GM21717 (cell line): ENCODE results near the gene GALNT3.

Experiments
- ATAC-seq: cut with Tn5 transposase; IDR thresholded peaks from one replicate; pipeline ENCODE4 v1.9.1; 2021; ENCODE audit warnings: mild to moderate bottlenecking, moderate library complexity; ENCODE audit not compliant: unreplicated experiment

GALNT3 gene

DNA sequence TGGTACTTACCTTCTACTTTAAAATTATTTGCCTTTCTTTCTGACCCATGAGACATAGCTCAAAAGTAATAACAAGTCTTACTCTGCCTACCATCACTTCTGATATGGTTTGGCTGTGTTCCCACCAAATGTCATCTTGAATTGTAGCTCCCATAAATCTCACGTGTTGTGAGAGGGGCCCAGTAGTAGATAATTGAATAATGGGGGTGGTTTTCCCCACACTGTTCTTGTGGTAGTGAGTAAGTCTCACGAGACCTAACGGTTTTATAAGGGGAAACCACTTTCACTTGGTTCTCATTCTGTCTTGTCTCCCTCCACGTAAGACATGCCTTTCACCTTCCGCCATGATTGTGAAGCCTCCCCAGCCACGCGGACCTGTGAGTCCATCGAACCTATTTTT is 47.5 kb downstream of the GALNT3 start:
- ATAC-seq, result no peak

DNA sequence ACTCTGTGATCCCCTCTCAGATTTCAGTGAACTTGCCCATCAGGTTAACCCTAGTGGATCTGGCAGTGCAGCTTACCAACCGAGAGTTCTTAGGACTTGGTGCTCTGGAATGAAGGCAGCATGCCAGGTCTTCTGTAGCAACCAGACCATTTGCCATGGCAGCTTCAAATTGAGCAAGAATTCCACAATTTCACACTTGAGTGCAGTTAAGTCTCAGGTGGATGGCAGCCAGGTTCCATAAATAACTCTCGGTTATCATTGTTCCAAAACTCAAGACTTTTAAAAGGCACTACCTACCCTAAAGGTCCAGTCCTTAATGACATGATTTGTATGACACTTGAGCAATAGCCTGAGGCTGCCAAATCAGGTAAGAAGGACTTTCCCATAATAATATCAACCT is 48.1 kb downstream of the GALNT3 start:
- ATAC-seq, result no peak

DNA sequence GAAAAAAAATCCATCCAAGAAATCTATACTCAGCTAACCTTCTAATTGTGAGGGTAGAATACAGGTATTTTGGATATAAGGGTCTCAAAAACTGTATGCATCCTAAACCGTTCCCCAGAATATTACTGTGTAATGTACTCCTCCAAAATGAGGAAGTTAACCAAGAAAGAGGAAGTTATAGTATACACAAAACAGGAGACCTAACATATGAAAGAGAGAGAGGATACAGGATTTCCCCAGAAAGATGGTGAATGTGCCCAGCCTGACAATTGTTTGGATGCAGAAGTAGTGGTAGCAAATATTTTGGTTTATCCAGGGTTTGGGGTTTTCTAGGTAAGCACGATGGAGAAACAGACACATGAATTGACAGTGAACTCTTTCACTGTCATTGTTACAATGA is 50.6 kb downstream of the GALNT3 start:
- ATAC-seq, result peak; percentile 99

DNA sequence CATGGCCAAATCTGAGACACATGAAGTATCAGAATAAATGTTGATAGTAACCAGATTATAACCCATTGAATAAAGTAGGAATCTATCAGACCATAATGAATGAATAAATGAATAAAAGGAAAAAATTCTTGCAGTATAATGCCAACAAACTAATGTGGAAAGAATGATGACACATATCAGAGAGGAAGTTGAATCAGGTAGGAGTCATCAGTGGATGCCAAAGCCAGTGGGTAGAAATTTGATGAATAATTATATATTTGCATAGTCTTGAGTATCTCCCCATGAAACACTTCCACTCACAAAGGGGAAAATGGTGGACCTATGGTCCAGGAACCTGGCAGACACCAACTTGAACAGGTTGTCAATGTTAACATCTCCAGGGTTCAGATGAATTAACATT is 68.6 kb downstream of the GALNT3 start:
- no peak for ATAC-seq

DNA sequence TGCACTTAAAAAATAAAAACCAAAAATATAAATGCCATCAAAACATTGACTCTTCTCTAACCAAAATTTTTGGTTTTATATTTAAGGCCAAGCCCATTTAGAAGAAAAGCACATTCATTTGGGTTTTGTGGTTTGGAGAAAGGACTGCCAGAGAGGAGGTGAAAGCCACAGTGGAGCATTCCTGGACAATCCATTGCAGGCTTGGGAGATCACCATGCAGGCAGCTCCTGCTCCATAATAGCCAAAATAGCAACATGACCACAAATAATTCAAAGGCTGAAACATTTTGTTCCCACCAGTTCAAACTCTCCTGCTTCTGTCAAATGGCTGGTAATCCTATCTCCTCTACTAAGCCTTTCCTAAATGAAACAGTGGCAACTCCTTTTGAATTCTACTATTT is 73.5 kb downstream of the GALNT3 start:
- ATAC-seq, result no peak

DNA sequence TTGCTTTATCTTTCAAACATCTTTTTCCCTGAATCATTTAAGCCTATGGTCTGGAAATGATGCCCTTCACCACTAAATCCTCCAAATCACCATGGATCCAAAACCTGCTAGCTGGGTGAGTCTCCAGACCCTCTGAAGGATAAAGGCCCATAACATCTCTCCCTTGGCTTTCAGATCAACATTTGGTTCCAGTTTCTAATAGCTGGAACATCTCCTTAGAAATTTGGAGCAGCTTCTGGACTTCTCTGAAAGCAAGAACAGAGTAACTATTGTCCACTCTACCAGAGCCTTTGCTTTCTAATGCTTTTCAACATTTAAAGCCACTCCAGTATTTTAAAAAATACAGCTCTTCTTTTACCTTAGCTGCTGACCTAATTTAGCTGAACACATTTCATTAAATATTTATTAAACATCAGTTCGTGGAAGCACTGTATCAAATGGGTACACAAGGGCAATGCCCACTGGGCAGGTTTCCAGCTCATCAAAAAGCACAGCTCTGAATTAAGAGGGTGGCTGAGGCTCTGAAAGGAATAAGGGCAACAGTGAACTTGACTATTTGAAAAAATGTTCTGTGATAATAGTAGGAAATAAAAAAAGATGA is 75.3 kb downstream of the GALNT3 start:
- no peak for ATAC-seq

DNA sequence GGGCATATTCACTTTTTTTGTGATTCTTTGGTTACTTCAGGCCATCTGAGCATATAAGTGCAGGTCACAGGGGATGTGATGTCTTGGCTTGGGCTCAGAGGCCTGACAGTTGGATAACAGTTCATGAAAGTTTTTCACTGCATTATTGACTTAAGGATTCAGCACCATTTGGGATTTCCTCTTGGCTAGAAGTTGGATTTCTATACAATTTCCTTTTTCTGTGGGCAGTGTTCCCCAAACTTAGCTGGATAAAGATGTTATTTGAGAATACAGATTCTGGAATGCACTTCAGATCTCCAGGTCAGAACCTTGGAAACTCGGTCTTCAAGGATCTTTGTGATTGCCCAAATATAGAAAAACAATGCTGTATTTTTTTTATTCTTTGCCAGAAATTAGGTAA is 78.0 kb downstream of the GALNT3 start:
- ATAC-seq, result no peak

DNA sequence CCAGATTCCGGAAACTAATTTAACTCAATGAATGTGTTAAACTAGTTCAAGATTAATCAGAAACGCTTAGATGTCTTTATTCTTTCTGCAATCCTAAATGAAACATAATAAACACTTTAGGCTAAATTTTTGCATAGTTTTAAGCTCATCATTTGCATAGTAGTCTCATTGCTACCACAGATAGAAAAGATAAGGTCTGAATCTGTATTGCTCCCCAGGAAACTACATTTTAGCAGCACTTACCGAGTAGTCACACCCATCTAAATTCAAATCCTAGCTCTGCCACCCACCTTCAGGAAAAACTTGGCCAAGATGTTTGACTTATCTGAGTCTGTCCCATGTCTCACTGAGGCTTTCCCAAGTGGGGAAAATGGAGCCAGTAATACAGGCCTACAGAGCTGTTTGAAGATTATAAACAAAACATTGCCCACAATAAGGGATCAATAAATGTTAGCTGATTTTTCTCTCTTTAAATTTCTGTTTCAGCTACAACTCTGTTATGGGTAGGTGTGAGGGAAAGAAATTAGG is 87.0 kb downstream of the GALNT3 start:
- ATAC-seq, result no peak

DNA sequence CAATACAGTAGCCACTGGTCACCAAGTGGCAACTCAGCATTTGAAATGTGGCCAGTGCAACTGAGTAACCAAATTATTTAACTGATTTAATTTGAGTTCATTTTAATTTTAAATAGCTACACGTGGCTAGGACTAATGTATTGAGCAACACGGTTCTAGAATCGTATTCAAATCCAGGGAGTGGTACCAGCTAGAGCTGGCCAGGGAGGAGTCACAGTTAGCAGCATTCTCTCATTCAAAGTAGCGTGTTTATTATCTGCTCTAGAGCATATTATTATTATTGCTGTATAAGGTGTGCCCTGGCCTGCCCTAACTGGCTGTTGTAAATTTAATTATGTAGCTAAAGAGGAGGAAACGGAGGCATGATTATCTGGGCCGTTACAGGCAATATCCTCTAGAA is 92.9 kb downstream of the GALNT3 start:
- no peak for ATAC-seq

DNA sequence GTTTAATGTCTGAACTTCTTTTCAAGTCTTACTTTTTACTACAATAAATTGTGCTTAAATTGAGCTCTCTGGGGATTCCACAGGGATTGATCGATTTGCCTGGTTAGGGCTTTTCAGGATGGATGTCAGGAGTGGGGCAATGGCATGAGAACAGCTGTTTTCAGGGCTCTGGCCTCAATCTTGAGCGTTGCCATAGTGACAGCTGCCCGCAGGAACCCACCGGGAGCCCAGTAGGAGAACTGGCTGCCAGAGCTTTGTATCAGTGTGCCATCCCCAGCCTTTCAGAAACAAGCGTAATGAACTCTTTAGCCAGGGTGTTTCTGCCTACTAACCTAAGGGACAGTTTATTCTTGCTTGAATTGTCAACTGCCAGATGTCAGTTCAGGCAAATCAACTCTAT is 93.5 kb downstream of the GALNT3 start:
- no peak for ATAC-seq

DNA sequence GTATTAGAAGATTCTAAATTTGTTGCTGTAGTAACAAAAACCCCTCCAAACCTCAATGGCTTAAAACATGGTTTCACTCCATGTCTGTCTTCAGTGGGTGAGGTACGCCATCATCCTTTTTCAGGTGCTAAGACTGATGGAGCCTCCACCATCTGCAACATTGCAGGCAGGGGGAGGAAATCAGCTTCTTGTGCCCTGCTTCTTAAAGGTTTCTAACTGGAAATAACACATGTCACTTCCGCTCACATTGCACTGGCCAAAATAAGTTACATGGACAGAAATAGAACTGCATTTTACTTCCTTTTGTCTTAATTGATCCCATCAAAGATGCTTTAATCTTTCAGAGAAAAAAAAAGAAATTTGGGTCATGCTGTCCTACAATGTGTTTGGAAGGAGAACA is 94.1 kb downstream of the GALNT3 start:
- ATAC-seq, result no peak

DNA sequence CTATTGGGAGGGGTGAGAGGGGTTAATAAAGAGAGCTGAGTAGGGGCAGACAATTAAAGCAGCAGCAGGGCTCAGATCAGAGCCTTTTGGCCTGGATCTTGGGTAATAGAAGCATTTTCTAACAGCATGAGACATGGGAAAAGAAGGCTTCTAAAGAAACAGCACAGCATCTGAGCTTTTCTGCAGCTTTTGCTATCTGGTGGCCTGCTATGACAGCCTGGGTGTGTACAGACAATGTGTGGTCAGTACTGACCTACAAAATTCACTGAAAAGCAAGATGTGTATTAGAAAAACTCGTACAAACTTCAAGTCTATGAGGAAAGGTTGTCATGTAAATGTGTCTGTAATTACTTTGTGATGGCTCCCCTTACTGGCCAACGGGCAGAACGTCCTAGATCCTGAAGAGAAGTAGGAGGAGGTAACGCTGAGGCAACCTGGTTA is 95.6 kb downstream of the GALNT3 start:
- peak; percentile 65 for ATAC-seq

DNA sequence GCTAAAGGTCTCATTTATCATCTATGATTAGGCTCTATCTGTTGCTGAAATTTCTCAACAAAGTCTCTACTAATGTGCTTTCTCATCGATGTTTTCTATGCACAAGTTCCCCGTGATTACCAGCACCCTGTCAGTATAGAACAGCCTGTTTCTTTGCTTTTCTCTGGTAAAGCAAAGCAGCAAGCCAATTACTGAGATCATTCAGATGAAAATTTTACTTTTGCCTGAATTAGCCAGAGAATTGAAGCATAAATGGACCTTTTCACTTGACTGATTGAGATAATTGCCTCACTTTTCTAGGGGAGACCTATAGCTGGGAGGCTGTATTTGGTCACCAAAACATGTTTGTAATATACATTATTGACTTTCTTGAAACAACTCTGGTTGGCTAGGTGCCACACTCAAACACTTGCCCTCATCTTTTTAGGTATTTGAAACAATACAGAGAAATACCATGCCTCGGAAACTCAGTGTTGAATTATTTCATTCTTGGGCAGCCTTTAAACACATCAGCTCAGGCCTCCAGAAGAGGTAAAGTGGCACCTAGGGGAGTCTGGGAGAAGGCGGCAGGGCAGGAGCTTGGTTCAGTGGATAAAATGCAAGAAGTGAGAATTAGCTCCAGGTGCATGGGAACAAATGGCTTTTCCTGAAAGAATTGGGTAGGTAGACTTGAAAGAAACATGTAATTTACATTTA is 96.2 kb downstream of the GALNT3 start:
- no peak for ATAC-seq
